Measurements from ENCODE around the gene ARHGAP1.

- TF ChIP-seq CTCF (IDR thresholded peaks at IDR 0.05) (no peak), KAT7 (CRISPR knock-in tag; IDR thresholded peaks at IDR 0.05; ENCODE audit: borderline replicate concordance) (no peak), OVOL2 (CRISPR knock-in tag; IDR thresholded peaks at IDR 0.05; ENCODE audit: borderline replicate concordance) (no peak), ZNF121 (CRISPR knock-in tag; IDR thresholded peaks at IDR 0.05) (no peak), SP1 (CRISPR knock-in tag; conservative IDR thresholded peaks at IDR 0.05) (no peak), GABPB1 (CRISPR knock-in tag; IDR thresholded peaks at IDR 0.05) (no peak), SOX15 (CRISPR knock-in tag; IDR thresholded peaks at IDR 0.05) (no peak), ATF3 (CRISPR knock-in tag; conservative IDR thresholded peaks at IDR 0.05) (no peak), NFE2L1 (CRISPR knock-in tag; IDR thresholded peaks at IDR 0.05) (no peak), STAT6 (CRISPR knock-in tag; conservative IDR thresholded peaks at IDR 0.05; ENCODE audit: low read depth) (no peak), FOXJ3 (CRISPR knock-in tag; IDR thresholded peaks at IDR 0.05; ENCODE audit: borderline replicate concordance) (no peak), TEAD4 (CRISPR knock-in tag; IDR thresholded peaks at IDR 0.05) (no peak), MAX (CRISPR knock-in tag; IDR thresholded peaks at IDR 0.05) (no peak), CREB1 (CRISPR knock-in tag; IDR thresholded peaks at IDR 0.05) (no peak)
Observed at GRCh38 chr11:46649180-46649738, 51.2 kb downstream of the ARHGAP1 start.
